ENCODE data around the gene LHFPL3. TPM values are rescaled to one million over a fixed set of nuclear protein-coding genes. Genes with fewer than 3 reads are reported as not detected.

LHFPL3 gene
- total and polyA plus RNA-seq, 9 of the 15 experiments (the other 6 are each of a cell fraction or from before 2014, with no cell fraction given) = 0.21 to 0.52 TPM; not detected in 7

DNA sequence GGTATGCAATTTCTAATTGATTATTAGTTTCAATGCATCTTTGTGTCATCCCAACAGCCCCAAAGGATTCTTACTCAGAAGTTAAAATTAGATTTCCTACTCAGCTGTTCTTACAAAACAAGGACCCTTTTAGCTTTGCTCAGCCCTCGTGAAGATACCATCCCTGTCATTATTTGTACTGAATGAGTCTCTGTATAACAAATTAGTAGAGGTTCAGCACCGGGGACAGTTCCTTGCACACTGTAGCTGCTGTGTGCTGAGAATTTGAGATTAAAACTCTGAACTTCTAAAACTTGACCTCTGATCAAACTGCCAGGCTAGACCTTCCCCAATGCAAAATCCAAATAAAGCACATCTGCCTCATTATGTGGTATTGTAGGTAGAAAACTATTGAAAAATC, 299.1 kb downstream of the LHFPL3 start (continued):
- TF ChIP-seq HMGN3 (IDR thresholded peaks at IDR 0.05; ENCODE audit: borderline replicate concordance, extremely low read depth, insufficient read length, low read depth, low read length) (no peak), MIER1 (IDR thresholded peaks at IDR 0.05; ENCODE audit: low read depth) (peak; percentile 86)

DNA sequence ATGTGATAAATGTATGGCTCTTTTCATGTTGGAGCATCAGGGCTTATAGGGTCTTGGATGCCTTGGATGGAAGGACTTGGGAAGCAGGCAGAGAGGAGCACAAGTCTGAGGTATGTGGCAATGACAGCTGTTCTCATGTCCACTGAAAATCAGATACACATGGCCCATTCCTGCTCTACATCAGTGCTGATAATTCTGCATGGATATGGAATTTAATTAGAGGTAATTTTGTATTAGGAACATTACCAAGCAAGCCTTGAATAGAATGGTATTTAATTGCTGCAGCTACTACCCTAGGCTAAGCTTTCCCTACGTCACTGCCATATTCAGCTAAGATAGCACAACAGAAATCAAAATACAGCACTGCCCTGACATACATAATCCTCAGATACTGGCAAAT, 299.6 kb downstream of the LHFPL3 start:
- in situ Hi-C loops (cut with MboI) = no loop called here
- ChIA-PET CTCF (ENCODE audit: low intra/inter-chr PET ratio) (no interaction called here), POLR2A (no interaction called here)
- Histone ChIP-seq H3K9me1 (ENCODE audit: control insufficient read depth, insufficient read depth, low read length) (no peaks in the 10 kb centered on the region), H3K36me3 (ENCODE audit: control insufficient read depth, insufficient read depth, low read length) (no peaks in the 10 kb centered on the region), H3K9me3 (replicated peaks; ENCODE audit: control insufficient read depth, insufficient read depth, low read depth, low read length) (no peaks in the 10 kb centered on the region), H3K4me2 (ENCODE audit: insufficient read depth, low read length) (no peak overlapping the region), H3K27me3 (ENCODE audit: control insufficient read depth in 2 of 2, insufficient read depth in 2 of 2, low read length in 2 of 2) (no peaks in the 10 kb centered on the region), H3K79me2 (ENCODE audit: control insufficient read depth, insufficient read depth, low read length) (no peaks in the 10 kb centered on the region), H3K9ac (ENCODE audit: insufficient read depth in 1 of 2, low read depth in 2 of 2, low read length in 2 of 2) (no peak overlapping the region), H3K4me3 (no peak overlapping the region), H3K27ac (ENCODE audit: extremely low read depth, low read depth, low read length) (no peak overlapping the region), H2AFZ (ENCODE audit: low read depth, low read length) (no peak overlapping the region), H3K4me1 (replicated peaks in 1 of 2; ENCODE audit: control insufficient read depth in 2 of 2, insufficient read depth in 2 of 2, low read length in 2 of 2) (no peaks in the 10 kb centered on the region), H4K20me1 (replicated peaks; ENCODE audit: control insufficient read depth, insufficient read depth, low read length) (no peaks in the 10 kb centered on the region)
- intact Hi-C loops (cut with micrococcal nuclease) = no loop called here
- DNase-seq (ENCODE audit: extremely low read depth in 1 of 4, low spot score in 3 of 4) = no peak
- no peak for FAIRE-seq
- BruUV-seq (replicated peaks) = no TSS peak
- no peak for ATAC-seq
- WGBS (ENCODE audit: insufficient coverage, low coverage, missing lambda C conversion rate) = 0% methylated on average over 1 of the region's 1 CpG
- TF ChIP-seq EP300 (IDR thresholded peaks at IDR 0.05; ENCODE audit: low read length) (no peak), NCOA4 (IDR thresholded peaks at IDR 0.05; ENCODE audit: partially characterized antibody) (no peak), SAFB (IDR thresholded peaks at IDR 0.05; ENCODE audit: borderline replicate concordance, low read depth, low read length) (no peak), SRF (CRISPR knock-in tag; IDR thresholded peaks at IDR 0.05) (no peak), CHD4 (IDR thresholded peaks at IDR 0.05; ENCODE audit: insufficient read depth, insufficient replicate concordance, low read depth, low read length, poor library complexity, severe bottlenecking) (no peak)
- TF ChIP-seq, protein P1, sequence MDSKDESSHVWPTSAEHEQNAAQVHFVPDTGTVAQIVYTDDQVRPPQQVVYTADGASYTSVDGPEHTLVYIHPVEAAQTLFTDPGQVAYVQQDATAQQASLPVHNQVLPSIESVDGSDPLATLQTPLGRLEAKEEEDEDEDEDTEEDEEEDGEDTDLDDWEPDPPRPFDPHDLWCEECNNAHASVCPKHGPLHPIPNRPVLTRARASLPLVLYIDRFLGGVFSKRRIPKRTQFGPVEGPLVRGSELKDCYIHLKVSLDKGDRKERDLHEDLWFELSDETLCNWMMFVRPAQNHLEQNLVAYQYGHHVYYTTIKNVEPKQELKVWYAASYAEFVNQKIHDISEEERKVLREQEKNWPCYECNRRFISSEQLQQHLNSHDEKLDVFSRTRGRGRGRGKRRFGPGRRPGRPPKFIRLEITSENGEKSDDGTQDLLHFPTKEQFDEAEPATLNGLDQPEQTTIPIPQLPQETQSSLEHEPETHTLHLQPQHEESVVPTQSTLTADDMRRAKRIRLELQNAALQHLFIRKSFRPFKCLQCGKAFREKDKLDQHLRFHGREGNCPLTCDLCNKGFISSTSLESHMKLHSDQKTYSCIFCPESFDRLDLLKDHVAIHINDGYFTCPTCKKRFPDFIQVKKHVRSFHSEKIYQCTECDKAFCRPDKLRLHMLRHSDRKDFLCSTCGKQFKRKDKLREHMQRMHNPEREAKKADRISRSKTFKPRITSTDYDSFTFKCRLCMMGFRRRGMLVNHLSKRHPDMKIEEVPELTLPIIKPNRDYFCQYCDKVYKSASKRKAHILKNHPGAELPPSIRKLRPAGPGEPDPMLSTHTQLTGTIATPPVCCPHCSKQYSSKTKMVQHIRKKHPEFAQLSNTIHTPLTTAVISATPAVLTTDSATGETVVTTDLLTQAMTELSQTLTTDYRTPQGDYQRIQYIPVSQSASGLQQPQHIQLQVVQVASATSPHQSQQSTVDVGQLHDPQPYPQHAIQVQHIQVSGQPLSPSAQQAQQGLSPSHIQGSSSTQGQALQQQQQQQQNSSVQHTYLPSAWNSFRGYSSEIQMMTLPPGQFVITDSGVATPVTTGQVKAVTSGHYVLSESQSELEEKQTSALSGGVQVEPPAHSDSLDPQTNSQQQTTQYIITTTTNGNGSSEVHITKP (IDR thresholded peaks at IDR 0.05; ENCODE audit: partially characterized antibody) = no peak
- TF ChIP-seq, protein P2, sequence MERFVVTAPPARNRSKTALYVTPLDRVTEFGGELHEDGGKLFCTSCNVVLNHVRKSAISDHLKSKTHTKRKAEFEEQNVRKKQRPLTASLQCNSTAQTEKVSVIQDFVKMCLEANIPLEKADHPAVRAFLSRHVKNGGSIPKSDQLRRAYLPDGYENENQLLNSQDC (CRISPR knock-in tag; IDR thresholded peaks at IDR 0.05) = no peak
- TF ChIP-seq, protein P3, sequence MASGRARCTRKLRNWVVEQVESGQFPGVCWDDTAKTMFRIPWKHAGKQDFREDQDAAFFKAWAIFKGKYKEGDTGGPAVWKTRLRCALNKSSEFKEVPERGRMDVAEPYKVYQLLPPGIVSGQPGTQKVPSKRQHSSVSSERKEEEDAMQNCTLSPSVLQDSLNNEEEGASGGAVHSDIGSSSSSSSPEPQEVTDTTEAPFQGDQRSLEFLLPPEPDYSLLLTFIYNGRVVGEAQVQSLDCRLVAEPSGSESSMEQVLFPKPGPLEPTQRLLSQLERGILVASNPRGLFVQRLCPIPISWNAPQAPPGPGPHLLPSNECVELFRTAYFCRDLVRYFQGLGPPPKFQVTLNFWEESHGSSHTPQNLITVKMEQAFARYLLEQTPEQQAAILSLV (tag; IDR thresholded peaks at IDR 0.05) = no peak
- TF ChIP-seq, protein P4, sequence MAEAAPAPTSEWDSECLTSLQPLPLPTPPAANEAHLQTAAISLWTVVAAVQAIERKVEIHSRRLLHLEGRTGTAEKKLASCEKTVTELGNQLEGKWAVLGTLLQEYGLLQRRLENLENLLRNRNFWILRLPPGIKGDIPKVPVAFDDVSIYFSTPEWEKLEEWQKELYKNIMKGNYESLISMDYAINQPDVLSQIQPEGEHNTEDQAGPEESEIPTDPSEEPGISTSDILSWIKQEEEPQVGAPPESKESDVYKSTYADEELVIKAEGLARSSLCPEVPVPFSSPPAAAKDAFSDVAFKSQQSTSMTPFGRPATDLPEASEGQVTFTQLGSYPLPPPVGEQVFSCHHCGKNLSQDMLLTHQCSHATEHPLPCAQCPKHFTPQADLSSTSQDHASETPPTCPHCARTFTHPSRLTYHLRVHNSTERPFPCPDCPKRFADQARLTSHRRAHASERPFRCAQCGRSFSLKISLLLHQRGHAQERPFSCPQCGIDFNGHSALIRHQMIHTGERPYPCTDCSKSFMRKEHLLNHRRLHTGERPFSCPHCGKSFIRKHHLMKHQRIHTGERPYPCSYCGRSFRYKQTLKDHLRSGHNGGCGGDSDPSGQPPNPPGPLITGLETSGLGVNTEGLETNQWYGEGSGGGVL (CRISPR knock-in tag; IDR thresholded peaks at IDR 0.05) = no peak
- TF ChIP-seq, protein P5, sequence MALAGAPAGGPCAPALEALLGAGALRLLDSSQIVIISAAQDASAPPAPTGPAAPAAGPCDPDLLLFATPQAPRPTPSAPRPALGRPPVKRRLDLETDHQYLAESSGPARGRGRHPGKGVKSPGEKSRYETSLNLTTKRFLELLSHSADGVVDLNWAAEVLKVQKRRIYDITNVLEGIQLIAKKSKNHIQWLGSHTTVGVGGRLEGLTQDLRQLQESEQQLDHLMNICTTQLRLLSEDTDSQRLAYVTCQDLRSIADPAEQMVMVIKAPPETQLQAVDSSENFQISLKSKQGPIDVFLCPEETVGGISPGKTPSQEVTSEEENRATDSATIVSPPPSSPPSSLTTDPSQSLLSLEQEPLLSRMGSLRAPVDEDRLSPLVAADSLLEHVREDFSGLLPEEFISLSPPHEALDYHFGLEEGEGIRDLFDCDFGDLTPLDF (CRISPR knock-in tag; IDR thresholded peaks at IDR 0.05) = no peak

Data from K562 (cell line).